ENCODE data around the gene PRSS27. TPM values are rescaled to one million over a fixed set of nuclear protein-coding genes. Genes with fewer than 3 reads are reported as not detected.

PRSS27 gene
- total RNA-seq, 6 experiments from 2014 or later: 0.17 to 0.43 (median 0.31) TPM

GRCh38 chr16:2749936-2750335, 29.9 kb upstream of the PRSS27 start:
- H3K4me3 Mint-ChIP-seq: no peak overlapping the region

GRCh38 chr16:2749476-2749875, 29.5 kb upstream of the PRSS27 start:
- DNase-seq: no peak
- no peaks in the 10 kb centered on the region; the same call in 1 of the 2 replicates for H3K9me3 Mint-ChIP-seq
- H3K4me3 Mint-ChIP-seq: no peak overlapping the region

More at GRCh38 chr16:2749936-2750335, 29.9 kb upstream of the PRSS27 start:
- Mint-ChIP-seq H3K36me3 (ENCODE audit: low read depth) (peaks cover 37% of the 10 kb centered on the region), H3K4me1 (ENCODE audit: low read depth) (peaks cover 24% of the 10 kb centered on the region), H3K27me3 (ENCODE audit: insufficient read depth) (peaks cover 3% of the 10 kb centered on the region), H3K27ac (no peak overlapping the region), H3K9me3 (no peaks in the 10 kb centered on the region; the same call in 1 of the 2 replicates)
- no peak for TF ChIP-seq CTCF (IDR thresholded peaks at IDR 0.05)
- no peak for DNase-seq

GRCh38 chr16:2748757-2749455, 28.9 kb upstream of the PRSS27 start:
- H3K9me3 Mint-ChIP-seq: no peaks in the 10 kb centered on the region; the same call in 1 of the 2 replicates
- H3K4me1 Mint-ChIP-seq (ENCODE audit: low read depth): peaks cover 14% of the 10 kb centered on the region
- H3K36me3 Mint-ChIP-seq (ENCODE audit: low read depth): peaks cover 26% of the 10 kb centered on the region
- no peak for DNase-seq
- H3K27ac Mint-ChIP-seq: no peak overlapping the region
- H3K4me3 Mint-ChIP-seq: no peak overlapping the region
- no peak for TF ChIP-seq CTCF (IDR thresholded peaks at IDR 0.05)
- H3K27me3 Mint-ChIP-seq (ENCODE audit: insufficient read depth): peaks cover 2% of the 10 kb centered on the region

More at GRCh38 chr16:2749476-2749875, 29.5 kb upstream of the PRSS27 start:
- no peak for TF ChIP-seq CTCF (IDR thresholded peaks at IDR 0.05)
- Mint-ChIP-seq H3K27ac (no peak overlapping the region), H3K36me3 (ENCODE audit: low read depth) (peaks cover 32% of the 10 kb centered on the region), H3K4me1 (ENCODE audit: low read depth) (peaks cover 20% of the 10 kb centered on the region), H3K27me3 (ENCODE audit: insufficient read depth) (peaks cover 3% of the 10 kb centered on the region)

GRCh38 chr16:2745961-2746360, 25.9 kb upstream of the PRSS27 start:
- peaks cover under 1% of the 10 kb centered on the region; the same call in 1 of the 2 replicates for H3K4me1 Mint-ChIP-seq (ENCODE audit: low read depth)
- H3K27ac Mint-ChIP-seq: no peak overlapping the region
- peaks cover 10% of the 10 kb centered on the region; the same call in 1 of the 2 replicates for H3K36me3 Mint-ChIP-seq (ENCODE audit: low read depth)
- TF ChIP-seq CTCF (IDR thresholded peaks at IDR 0.05): no peak
- no peak overlapping the region for H3K4me3 Mint-ChIP-seq
- peaks cover 9% of the 10 kb centered on the region for H3K27me3 Mint-ChIP-seq (ENCODE audit: insufficient read depth)
- DNase-seq: no peak
- no peaks in the 10 kb centered on the region for H3K9me3 Mint-ChIP-seq

- TF ChIP-seq CTCF (IDR thresholded peaks at IDR 0.05): no peak
- H3K36me3 Mint-ChIP-seq (ENCODE audit: low read depth): 0 out of 2 replicates have a peak, but pooled peaks cover 5% of the 10 kb centered on the region
- DNase-seq: no peak
- H3K27me3 Mint-ChIP-seq (ENCODE audit: insufficient read depth): peaks cover 15% of the 10 kb centered on the region
- no peak overlapping the region for H3K4me3 Mint-ChIP-seq
- no peaks in the 10 kb centered on the region for H3K4me1 Mint-ChIP-seq (ENCODE audit: low read depth)
- no peaks in the 10 kb centered on the region for H3K9me3 Mint-ChIP-seq
- no peak overlapping the region for H3K27ac Mint-ChIP-seq
Measured at GRCh38 chr16:2745116-2745890, 25.3 kb upstream of the PRSS27 start.
